A673 (cell line): ENCODE results near the gene PTPMT1. TPM values are rescaled to one million over a fixed set of nuclear protein-coding genes. Genes with fewer than 3 reads are reported as not detected.

Experiments
- BruUV-seq: library from RNA; stranded (reverse); fragments of 400-500 nt; replicated peaks from 2 replicates; lab custom pipeline; 2021; lab: Mats Ljungman, UMichigan
- CTCF ChIA-PET: fragments of 300-600 bp; sonication (Branson Sonifier 250); formaldehyde crosslinking; loops from one replicate; lab custom pipeline; 2022; ENCODE audit warnings: antibody characterized with exemption; lab: Charles Lee
- POLR2A ChIA-PET: fragments of 300-600 bp; sonication (Branson Sonifier 250); formaldehyde crosslinking; loops from one replicate; lab custom pipeline; 2022; ENCODE audit warnings: antibody characterized with exemption; ENCODE audit not compliant: low non-redundant PET; lab: Charles Lee
- DNase-seq: peaks from one replicate; pipeline ENCODE4 v3.0.0-alpha.2; 2015; ENCODE audit warnings: low spot score
- H3K27ac ChIP-seq: fragments of 200-600 bp; sonication (generic); 2 replicates; pipeline ENCODE4 v1.5.1; 2016; ENCODE audit warnings: mixed run types, low read depth, mild to moderate bottlenecking, mixed read lengths, antibody characterized with exemption, low read length; ENCODE audit not compliant: poor library complexity, severe bottlenecking
- H3K27me3 ChIP-seq: fragments of 200-600 bp; sonication (generic); replicated peaks from 2 replicates; pipeline ENCODE4 v1.6.1; 2017; ENCODE audit warnings: mixed run types, low read depth, mild to moderate bottlenecking, mixed read lengths, antibody characterized with exemption, low read length; ENCODE audit not compliant: insufficient read depth, poor library complexity
- H3K36me3 ChIP-seq: fragments of 200-600 bp; sonication (generic); 2 replicates; pipeline ENCODE4 v1.6.1; 2016; ENCODE audit warnings: mixed run types, mild to moderate bottlenecking, mixed read lengths, antibody characterized with exemption, low read length; ENCODE audit not compliant: insufficient read depth, poor library complexity, severe bottlenecking
- H3K4me1 ChIP-seq: fragments of 200-600 bp; sonication (generic); 2 replicates; pipeline ENCODE4 v1.6.1; 2017; ENCODE audit warnings: mixed run types, mild to moderate bottlenecking, mixed read lengths, antibody characterized with exemption, low read length; ENCODE audit not compliant: insufficient read depth, poor library complexity, severe bottlenecking
- H3K4me3 ChIP-seq: fragments of 200-600 bp; sonication (generic); 2 replicates; pipeline ENCODE4 v1.5.1; 2016; ENCODE audit warnings: low read depth, mixed run types, mild to moderate bottlenecking, mixed read lengths, low read length; ENCODE audit not compliant: poor library complexity, severe bottlenecking
- H3K9me3 ChIP-seq: fragments of 200-600 bp; sonication (generic); 2 replicates; pipeline ENCODE4 v1.6.1; 2016; ENCODE audit warnings: mixed run types, low read depth, mild to moderate bottlenecking, mixed read lengths, antibody characterized with exemption, low read length; ENCODE audit not compliant: poor library complexity, severe bottlenecking
- EZH2 ChIP-seq: fragments of 200-600 bp; sonication (generic); IDR thresholded peaks from 2 replicates; pipeline ENCODE4 v1.6.1; 2017; ENCODE audit warnings: borderline replicate concordance, low read depth, mild to moderate bottlenecking, mixed read lengths, antibody characterized with exemption, low read length; ENCODE audit not compliant: poor library complexity, severe bottlenecking
- intact Hi-C: fragments of 100-400 bp; cut with micrococcal nuclease; formaldehyde crosslinking; loops from one replicate; pipeline ENCODE4 v1.10.0; 2022; ENCODE audit not compliant: unreplicated experiment
- total RNA-seq: library from RNA; stranded (reverse); gene quantifications from 2 replicates; pipeline ENCODE4 v1.2.3, GENCODE V29; 2021
- TF ChIP-seq, protein P1 (sequence below): fragments of 300-800, 200-600 bp; sonication (generic); conservative IDR thresholded peaks from 2 replicates; pipeline ENCODE4 v1.5.1; 2017; ENCODE audit warnings: low read depth, mild to moderate bottlenecking, antibody characterized with exemption, low read length, moderate library complexity, mixed read lengths

The PTPMT1 gene
- total RNA-seq, 1 experiment from 2014 or later, result 68.1 TPM

GRCh38 chr11:47572715-47573255, 7.4 kb downstream of the PTPMT1 start:
- H3K27ac ChIP-seq, result no peak overlapping the region
- no TSS peak for BruUV-seq
- CTCF ChIA-PET, result interaction anchor here (0.6 kb wide), 1 partner anchor 289 kb away, joined by 3 read pairs; no protein-coding TSS in a partner anchor

GRCh38 chr11:47573321-47573720, 7.9 kb downstream of the PTPMT1 start:
- BruUV-seq, result no TSS peak
- Histone ChIP-seq H3K9me3 (no peaks in the 10 kb centered on the region), H3K4me3 (no peak overlapping the region), H3K36me3 (peaks cover 63% of the 10 kb centered on the region), H3K4me1 (peaks cover 13% of the 10 kb centered on the region), H3K27me3 (no peaks in the 10 kb centered on the region), H3K27ac (no peak overlapping the region)
- no peak for DNase-seq
- POLR2A ChIA-PET, result interaction anchor here (1.1 kb wide), 1 partner anchor 17 kb away, joined by 3 read pairs; no protein-coding TSS in a partner anchor
- intact Hi-C loops, result no loop called here
- TF ChIP-seq, protein P1, sequence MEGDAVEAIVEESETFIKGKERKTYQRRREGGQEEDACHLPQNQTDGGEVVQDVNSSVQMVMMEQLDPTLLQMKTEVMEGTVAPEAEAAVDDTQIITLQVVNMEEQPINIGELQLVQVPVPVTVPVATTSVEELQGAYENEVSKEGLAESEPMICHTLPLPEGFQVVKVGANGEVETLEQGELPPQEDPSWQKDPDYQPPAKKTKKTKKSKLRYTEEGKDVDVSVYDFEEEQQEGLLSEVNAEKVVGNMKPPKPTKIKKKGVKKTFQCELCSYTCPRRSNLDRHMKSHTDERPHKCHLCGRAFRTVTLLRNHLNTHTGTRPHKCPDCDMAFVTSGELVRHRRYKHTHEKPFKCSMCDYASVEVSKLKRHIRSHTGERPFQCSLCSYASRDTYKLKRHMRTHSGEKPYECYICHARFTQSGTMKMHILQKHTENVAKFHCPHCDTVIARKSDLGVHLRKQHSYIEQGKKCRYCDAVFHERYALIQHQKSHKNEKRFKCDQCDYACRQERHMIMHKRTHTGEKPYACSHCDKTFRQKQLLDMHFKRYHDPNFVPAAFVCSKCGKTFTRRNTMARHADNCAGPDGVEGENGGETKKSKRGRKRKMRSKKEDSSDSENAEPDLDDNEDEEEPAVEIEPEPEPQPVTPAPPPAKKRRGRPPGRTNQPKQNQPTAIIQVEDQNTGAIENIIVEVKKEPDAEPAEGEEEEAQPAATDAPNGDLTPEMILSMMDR, result no peak
- TF ChIP-seq EZH2, result no peak
- CTCF ChIA-PET, result interaction anchor here (0.7 to 0.9 kb wide), 2 partner anchors 31 to 119 kb away, joined by 4 read pairs; no protein-coding TSS in a partner anchor

More at GRCh38 chr11:47572715-47573255, 7.4 kb downstream of the PTPMT1 start:
- peaks cover 8% of the 10 kb centered on the region for H3K4me1 ChIP-seq
- TF ChIP-seq, protein P1, result no peak
- H3K27me3 ChIP-seq, result no peaks in the 10 kb centered on the region
- H3K4me3 ChIP-seq, result no peak overlapping the region
- H3K9me3 ChIP-seq, result no peaks in the 10 kb centered on the region
- POLR2A ChIA-PET, result no interaction called here
- peaks cover 62% of the 10 kb centered on the region for H3K36me3 ChIP-seq
- intact Hi-C loops, result no loop called here
- DNase-seq, result peak; percentile 57

DNA sequence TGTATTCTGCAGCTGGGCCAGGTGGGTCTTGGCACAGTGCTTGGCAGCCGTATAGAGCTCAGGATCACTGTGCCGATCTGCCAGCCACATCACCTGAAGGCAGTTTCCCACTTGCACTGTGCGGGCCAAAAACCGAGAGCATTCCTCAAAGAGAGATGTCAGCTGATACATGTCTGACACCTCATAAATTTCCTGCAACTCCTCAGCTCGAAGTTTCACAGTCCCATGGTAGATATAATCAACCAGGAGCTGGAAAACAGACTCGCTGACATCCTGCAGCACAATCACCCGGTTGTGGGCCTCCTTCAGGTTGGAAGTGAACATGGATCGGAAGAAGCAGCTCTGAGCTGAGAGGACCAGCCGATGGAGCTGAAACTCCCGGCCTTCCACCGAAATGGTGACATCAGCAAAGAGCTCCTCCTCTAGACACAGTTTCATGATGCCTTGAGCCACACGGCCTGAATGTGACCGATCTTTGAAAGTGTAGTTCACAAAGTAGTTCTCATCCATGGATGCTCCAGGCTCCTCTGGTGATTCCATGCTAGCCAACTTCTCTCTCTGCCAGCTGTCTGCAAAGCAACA, 12.2 kb downstream of the PTPMT1 start:
- peaks cover 70% of the 10 kb centered on the region for H3K36me3 ChIP-seq
- H3K27me3 ChIP-seq, result no peaks in the 10 kb centered on the region
- DNase-seq, result no peak
- POLR2A ChIA-PET, result interaction anchor here (0.6 to 0.7 kb wide), 2 partner anchors 71 to 101 kb away, joined by 3 to 6 read pairs; no protein-coding TSS in a partner anchor
- CTCF ChIA-PET, result no interaction called here
- no peak for TF ChIP-seq EZH2
- TF ChIP-seq, protein P1, result no peak
- intact Hi-C loops, result no loop called here
- no peak overlapping the region for H3K27ac ChIP-seq
- H3K9me3 ChIP-seq, result no peaks in the 10 kb centered on the region
- peak overlapping the region; percentile 69 for H3K4me3 ChIP-seq
- peaks cover 25% of the 10 kb centered on the region for H3K4me1 ChIP-seq
- BruUV-seq, result no TSS peak
